Central memory CD4-positive, alpha-beta T cell (primary cell): ENCODE results near the gene FOXR1.
"Not testable (repeated sequence)": the region's sequence is repeated elsewhere in the genome, so short reads cannot be mapped to it uniquely, and the experiment has no call there.

Experiments used
- DNase-seq: peaks from one replicate; pipeline ENCODE4 v3.0.0; 2022

FOXR1 gene

GRCh38 chr11:118948000-118948399 lies 23.6 kb upstream of the FOXR1 start:
- DNase-seq: no peak

GRCh38 chr11:118953265-118953664 lies 18.3 kb upstream of the FOXR1 start:
- DNase-seq: no peak

GRCh38 chr11:118953976-118954375 lies 17.6 kb upstream of the FOXR1 start:
- not testable (repeated sequence) for DNase-seq

GRCh38 chr11:118956094-118956846 lies 15.3 kb upstream of the FOXR1 start, which contains the start of gene UPK2:
TSS of gene UPK2 (plus strand) at chr11:118956298. CDS start at chr11:118956351, 53 bp downstream.
- peak; percentile 80 for DNase-seq

GRCh38 chr11:118956847-118957469 lies 14.6 kb upstream of the FOXR1 start:
- DNase-seq: no peak

- no peak for DNase-seq
These were observed 14.0 kb upstream of the FOXR1 start for GRCh38 chr11:118957549-118957948.

GRCh38 chr11:118957968-118958367 lies 13.6 kb upstream of the FOXR1 start:
- no peak for DNase-seq

GRCh38 chr11:118958577-118958976 lies 13.0 kb upstream of the FOXR1 start:
- no peak for DNase-seq

- DNase-seq: no peak
These were observed 10.4 kb upstream of the FOXR1 start for GRCh38 chr11:118961189-118961588.

- DNase-seq: no peak
These were observed 10.0 kb upstream of the FOXR1 start for GRCh38 chr11:118961591-118961990.

GRCh38 chr11:118969508-118969907 lies 2.1 kb upstream of the FOXR1 start:
- DNase-seq: not testable (repeated sequence)

- no peak for DNase-seq
These were observed 2.4 kb downstream of the FOXR1 start for GRCh38 chr11:118973985-118974384.

- DNase-seq: no peak
These were observed 4.5 kb downstream of the FOXR1 start for GRCh38 chr11:118975771-118976709.

- no peak for DNase-seq
These were observed 7.9 kb downstream of the FOXR1 start for GRCh38 chr11:118979434-118979833.

GRCh38 chr11:118980191-118980881 lies 8.8 kb downstream of the FOXR1 start:
- no peak for DNase-seq

- DNase-seq: not testable (repeated sequence)
These were observed 12.8 kb downstream of the FOXR1 start for GRCh38 chr11:118984337-118984736.

GRCh38 chr11:118984825-118985224 lies 13.3 kb downstream of the FOXR1 start:
- no peak for DNase-seq

- DNase-seq: no peak
These were observed 16.7 kb downstream of the FOXR1 start for GRCh38 chr11:118988280-118988679.

GRCh38 chr11:118991486-118992038 lies 20.0 kb downstream of the FOXR1 start:
- not testable (repeated sequence) for DNase-seq

- DNase-seq: peak; percentile 45
These were observed 25.5 kb downstream of the FOXR1 start for GRCh38 chr11:118996926-118997626.

GRCh38 chr11:118997627-118998387 lies 26.2 kb downstream of the FOXR1 start, which contains the start of gene CENATAC:
TSS of gene CENATAC (plus strand) at chr11:118998138. CDS start at chr11:118998198, 60 bp downstream.
- peak; percentile 96 for DNase-seq
